Measurements from ENCODE around the gene ADISSP. TPM values are rescaled to one million over a fixed set of nuclear protein-coding genes. Genes with fewer than 3 reads are reported as not detected.

ADISSP gene
- total RNA-seq, 3 donors from 2014 or later, result 12.3 to 29.3 (median 15.7) TPM

GRCh38 chr20:3753501-3754275 lies 13.9 kb downstream of the ADISSP start:
- H3K4me3 ChIP-seq, result no peak overlapping the region
- no peaks in the 10 kb centered on the region for H3K36me3 ChIP-seq
- no peaks in the 10 kb centered on the region for H3K4me1 ChIP-seq
- no peaks in the 10 kb centered on the region for H3K9me3 ChIP-seq
- DNase-seq (ENCODE audit: low spot score in 2 of 2), result no peak
- H3K27me3 ChIP-seq, result peaks cover 7 to 21% of the 10 kb centered on the region in 2 donors
- intact Hi-C loops (cut with DNase I; ENCODE audit: low total_unique reads), result no loop called here
- TF ChIP-seq POLR2AphosphoS5 (IDR thresholded peaks at IDR 0.05), result no peak
- TF ChIP-seq POLR2A (IDR thresholded peaks at IDR 0.05), result no peak
- TF ChIP-seq CTCF (IDR thresholded peaks at IDR 0.05), result no peak
- peak overlapping the region; percentile 6 to 54 for H3K27ac ChIP-seq

GRCh38 chr20:3753098-3753497 lies 14.5 kb downstream of the ADISSP start:
- Histone ChIP-seq H3K27ac (no peak overlapping the region), H3K4me3 (no peak overlapping the region), H3K4me1 (no peaks in the 10 kb centered on the region), H3K36me3 (no peaks in the 10 kb centered on the region), H3K9me3 (no peaks in the 10 kb centered on the region), H3K27me3 (peaks cover 7 to 21% of the 10 kb centered on the region in 2 donors)
- DNase-seq (ENCODE audit: low spot score in 2 of 2), result no peak
- intact Hi-C loops (cut with DNase I; ENCODE audit: low total_unique reads), result no loop called here
- TF ChIP-seq POLR2A (IDR thresholded peaks at IDR 0.05) (no peak), POLR2AphosphoS5 (IDR thresholded peaks at IDR 0.05) (peak in 1 of 3 donors; percentile 23), CTCF (IDR thresholded peaks at IDR 0.05) (peak in 2 of 3 donors; percentile 67 to 69)

- peak overlapping the region in 2 of 3 donors; percentile 50 to 66 for H3K4me3 ChIP-seq
- H3K36me3 ChIP-seq, result no peaks in the 10 kb centered on the region
- peaks cover 7 to 21% of the 10 kb centered on the region in 2 donors for H3K27me3 ChIP-seq
- no peaks in the 10 kb centered on the region for H3K9me3 ChIP-seq
- TF ChIP-seq POLR2AphosphoS5 (IDR thresholded peaks at IDR 0.05) (no peak), POLR2A (IDR thresholded peaks at IDR 0.05) (no peak), CTCF (IDR thresholded peaks at IDR 0.05) (no peak)
- no peak overlapping the region for H3K27ac ChIP-seq
- H3K4me1 ChIP-seq, result no peaks in the 10 kb centered on the region
- DNase-seq (ENCODE audit: low spot score in 2 of 2), result no peak
- intact Hi-C loops (cut with DNase I; ENCODE audit: low total_unique reads), result no loop called here
These were observed 15.2 kb downstream of the ADISSP start for GRCh38 chr20:3752386-3752759.

- H3K36me3 ChIP-seq, result no peaks in the 10 kb centered on the region
- no peaks in the 10 kb centered on the region for H3K9me3 ChIP-seq
- intact Hi-C loops (cut with DNase I; ENCODE audit: low total_unique reads), result no loop called here
- H3K4me3 ChIP-seq, result peak overlapping the region in 2 of 3 donors; percentile 50 to 66
- H3K4me1 ChIP-seq, result no peaks in the 10 kb centered on the region
- peaks cover 7 to 21% of the 10 kb centered on the region in 2 donors for H3K27me3 ChIP-seq
- no peak overlapping the region for H3K27ac ChIP-seq
- DNase-seq (ENCODE audit: low spot score in 2 of 2), result no peak
- TF ChIP-seq CTCF (IDR thresholded peaks at IDR 0.05) (no peak), POLR2A (IDR thresholded peaks at IDR 0.05) (no peak), POLR2AphosphoS5 (IDR thresholded peaks at IDR 0.05) (no peak)
These were observed 15.7 kb downstream of the ADISSP start for GRCh38 chr20:3751675-3752385.

GRCh38 chr20:3751305-3751674 lies 16.3 kb downstream of the ADISSP start:
- Histone ChIP-seq H3K4me1 (no peaks in the 10 kb centered on the region), H3K27ac (no peak overlapping the region), H3K27me3 (peaks cover 7 to 21% of the 10 kb centered on the region in 2 donors), H3K9me3 (no peaks in the 10 kb centered on the region), H3K4me3 (peak overlapping the region in 2 of 3 donors; percentile 50 to 66), H3K36me3 (no peaks in the 10 kb centered on the region)
- DNase-seq (ENCODE audit: low spot score in 2 of 2), result no peak
- TF ChIP-seq POLR2AphosphoS5 (IDR thresholded peaks at IDR 0.05) (no peak), POLR2A (IDR thresholded peaks at IDR 0.05) (no peak), CTCF (IDR thresholded peaks at IDR 0.05) (no peak)
- intact Hi-C loops (cut with DNase I; ENCODE audit: low total_unique reads), result no loop called here
